DND-41 (cell line): ENCODE measurements around the gene MYL3.

Experiments used
- EZH2 ChIP-seq: IDR thresholded peaks from 3 replicates; pipeline ENCODE4 v1.6.1; 2012; ENCODE audit warnings: borderline replicate concordance, low read depth, mild to moderate bottlenecking, moderate library complexity, low read length, inconsistent platforms; ENCODE audit not compliant: severe bottlenecking
- TF ChIP-seq, protein P1 (sequence below): IDR thresholded peaks from 2 replicates; pipeline ENCODE4 v1.5.1; 2012; ENCODE audit warnings: borderline replicate concordance, low read length, moderate library complexity, mild to moderate bottlenecking; ENCODE audit not compliant: poor library complexity, severe bottlenecking; ENCODE audit errors: extremely low read depth

DNA sequence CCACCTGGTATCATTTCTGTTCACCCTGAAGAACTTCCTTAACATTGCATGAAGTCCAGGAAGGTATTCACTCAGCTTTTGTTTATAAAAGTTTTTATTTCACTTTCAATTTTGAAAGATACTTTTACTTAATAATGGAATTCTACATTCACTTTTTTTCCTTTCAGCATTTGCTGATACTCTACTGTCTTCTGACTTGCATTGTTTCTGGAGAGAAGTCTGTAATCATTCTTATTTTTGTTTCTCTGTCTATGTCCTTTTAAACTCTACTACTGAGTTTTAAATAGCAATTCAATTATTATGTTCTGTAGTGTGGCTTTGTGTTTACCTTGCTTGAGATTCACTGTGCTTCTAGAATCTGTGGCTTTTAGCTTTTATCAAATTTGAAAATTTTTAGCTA, 42.4 kb downstream of the MYL3 start:
- TF ChIP-seq, protein P1, sequence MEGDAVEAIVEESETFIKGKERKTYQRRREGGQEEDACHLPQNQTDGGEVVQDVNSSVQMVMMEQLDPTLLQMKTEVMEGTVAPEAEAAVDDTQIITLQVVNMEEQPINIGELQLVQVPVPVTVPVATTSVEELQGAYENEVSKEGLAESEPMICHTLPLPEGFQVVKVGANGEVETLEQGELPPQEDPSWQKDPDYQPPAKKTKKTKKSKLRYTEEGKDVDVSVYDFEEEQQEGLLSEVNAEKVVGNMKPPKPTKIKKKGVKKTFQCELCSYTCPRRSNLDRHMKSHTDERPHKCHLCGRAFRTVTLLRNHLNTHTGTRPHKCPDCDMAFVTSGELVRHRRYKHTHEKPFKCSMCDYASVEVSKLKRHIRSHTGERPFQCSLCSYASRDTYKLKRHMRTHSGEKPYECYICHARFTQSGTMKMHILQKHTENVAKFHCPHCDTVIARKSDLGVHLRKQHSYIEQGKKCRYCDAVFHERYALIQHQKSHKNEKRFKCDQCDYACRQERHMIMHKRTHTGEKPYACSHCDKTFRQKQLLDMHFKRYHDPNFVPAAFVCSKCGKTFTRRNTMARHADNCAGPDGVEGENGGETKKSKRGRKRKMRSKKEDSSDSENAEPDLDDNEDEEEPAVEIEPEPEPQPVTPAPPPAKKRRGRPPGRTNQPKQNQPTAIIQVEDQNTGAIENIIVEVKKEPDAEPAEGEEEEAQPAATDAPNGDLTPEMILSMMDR: no peak
- no peak for TF ChIP-seq EZH2
